HepG2 (cell line): ENCODE measurements around the gene LIFR. TPM values are rescaled to one million over a fixed set of nuclear protein-coding genes. Genes with fewer than 3 reads are reported as not detected.

Experiments
- ATAC-seq: fragments of 200-7000 bp; cut with Tn5 transposase; 3 replicates; pipeline ENCODE4 v1.9.1; 2020; ENCODE audit warnings: mild to moderate bottlenecking, moderate library complexity
- BruUV-seq: library from RNA; stranded (reverse); fragments of 400-500 nt; replicated peaks from 2 replicates; lab custom pipeline; 2021; lab: Mats Ljungman, UMichigan
- CTCF ChIA-PET: fragments of 300-600 bp; formaldehyde crosslinking; extraction: SDS; loops from one replicate; lab custom pipeline; 2021; ENCODE audit warnings: low total read pairs, inconsistent platforms, low intra/inter-chr PET ratio; lab: Yijun Ruan, JAX
- POLR2A ChIA-PET: fragments of 350-600 bp; sonication (Branson Sonifier 250); formaldehyde crosslinking; loops from one replicate; lab custom pipeline; 2020; ENCODE audit warnings: antibody characterized with exemption, inconsistent platforms; lab: Yijun Ruan, JAX
- DNase-seq: peaks from one replicate; pipeline ENCODE4 v3.0.0-alpha.2; 2015; ENCODE audit warnings: low spot score
- FAIRE-seq: peaks from 3 replicates; lab custom pipeline; 2011; peaks lifted over from hg19 to GRCh38; lab: Jason Lieb, UNC
- H2AFZ ChIP-seq: one replicate; pipeline ENCODE4 v1.6.1; 2011; ENCODE audit warnings: low read length, inconsistent platforms
- H3K27ac ChIP-seq: fragments of 300-600 bp; 3 replicates; pipeline ENCODE4 v1.8.0; 2011; ENCODE audit warnings: mixed run types, mild to moderate bottlenecking, mixed read lengths, low read length, inconsistent platforms; ENCODE audit not compliant: insufficient read depth; ENCODE audit errors: extremely low read length
- H3K27me3 ChIP-seq, 2 experiments: fragments of 200-600 bp in 1 of 2; 2 replicates in 1 of 2; 3 replicates in 1 of 2; pipeline versions ENCODE4 v1.6.0 to v1.8.0; 2011; ENCODE audit warnings: low read length in 2 of 2, mild to moderate bottlenecking in 2 of 2, moderate library complexity in 2 of 2, inconsistent platforms in 1 of 2; ENCODE audit not compliant: insufficient read depth in 2 of 2, control insufficient read depth in 1 of 2
- H3K36me3 ChIP-seq, 2 experiments: fragments of 200-600 bp in 1 of 2; replicated peaks in 1 of 2; 2 replicates in 1 of 2; 3 replicates in 1 of 2; pipeline versions ENCODE4 v1.5.1 to v1.8.0; 2011; ENCODE audit warnings: low read length in 2 of 2, inconsistent platforms in 1 of 2; ENCODE audit not compliant: insufficient read depth in 2 of 2, control insufficient read depth in 1 of 2
- H3K4me1 ChIP-seq: 2 replicates; pipeline ENCODE4 v1.5.1; 2012; ENCODE audit warnings: low read length, inconsistent platforms; ENCODE audit not compliant: insufficient read depth
- H3K4me2 ChIP-seq: 2 replicates; pipeline ENCODE4 v1.6.0; 2011; ENCODE audit warnings: low read depth, low read length, inconsistent platforms
- H3K4me3 ChIP-seq, 3 experiments: fragments of 200-600 bp in 1 of 3; sonication (generic), shearing (Covaris generic) in 1 of 3; replicated peaks in 1 of 3; 2 replicates each; pipeline ENCODE4 v1.5.1; 2011 to 2016; ENCODE audit warnings: low read length in 3 of 3, inconsistent platforms in 2 of 3, low read depth in 2 of 3, mild to moderate bottlenecking in 2 of 3, control low read depth in 1 of 3, mixed read lengths in 1 of 3; ENCODE audit not compliant: insufficient read depth in 1 of 3
- H3K79me2 ChIP-seq: one replicate; pipeline ENCODE4 v1.6.1; 2011; ENCODE audit warnings: low read length, inconsistent platforms; ENCODE audit not compliant: insufficient read depth
- H3K9ac ChIP-seq: 2 replicates; pipeline ENCODE4 v1.6.0; 2011; ENCODE audit warnings: mild to moderate bottlenecking, low read depth, low read length, inconsistent platforms; ENCODE audit not compliant: insufficient read depth
- H3K9me3 ChIP-seq: 2 replicates; pipeline ENCODE4 v1.5.1; 2012; ENCODE audit warnings: mild to moderate bottlenecking, low read length
- H4K20me1 ChIP-seq: 2 replicates; pipeline ENCODE4 v1.6.0; 2011; ENCODE audit warnings: inconsistent platforms, mild to moderate bottlenecking, low read length, moderate library complexity; ENCODE audit not compliant: insufficient read depth
- CHD4 ChIP-seq: fragments of 200-600 bp; sonication (generic); IDR thresholded peaks from 2 replicates; pipeline ENCODE4 v1.7.0; 2017; ENCODE audit warnings: mild to moderate bottlenecking, low read length, borderline replicate concordance
- ETV6 ChIP-seq: sonication (generic); formaldehyde crosslinking; conservative IDR thresholded peaks from 2 replicates; pipeline ENCODE4 v1.4.0; 2020; ENCODE audit warnings: missing genetic modification reagents
- HOXA5 ChIP-seq: sonication (generic); formaldehyde crosslinking; IDR thresholded peaks from 2 replicates; pipeline ENCODE4 v1.4.0; 2020; ENCODE audit warnings: missing genetic modification reagents
- HOXD1 ChIP-seq: sonication (generic); formaldehyde crosslinking; IDR thresholded peaks from 2 replicates; pipeline ENCODE4 v1.5.0; 2020; ENCODE audit warnings: missing genetic modification reagents
- KAT8 ChIP-seq: IDR thresholded peaks from 2 replicates; pipeline ENCODE4 v1.6.1; 2016; ENCODE audit warnings: missing genetic modification reagents, missing compliant biosample characterization
- RBM39 ChIP-seq: fragments of 200-400 bp; formaldehyde crosslinking; IDR thresholded peaks from one replicate; pipeline ENCODE4 v1.6.1; 2018; ENCODE audit warnings: antibody characterized with exemption, mild to moderate bottlenecking, low read depth, low read length; ENCODE audit not compliant: poor library complexity, severe bottlenecking
- RFX3 ChIP-seq: IDR thresholded peaks from 2 replicates; pipeline ENCODE4 v1.6.1; 2016; ENCODE audit warnings: missing biosample characterization, missing genetic modification reagents
- SMYD3 ChIP-seq: sonication (generic); formaldehyde crosslinking; IDR thresholded peaks from 2 replicates; pipeline ENCODE4 v1.8.1; 2023; ENCODE audit warnings: mild to moderate bottlenecking, missing genetic modification reagents
- TCF7 ChIP-seq: sonication (generic); IDR thresholded peaks from 2 replicates; pipeline ENCODE4 v1.6.1; 2016; ENCODE audit warnings: antibody characterized with exemption, low read depth
- ZNF766 ChIP-seq: sonication (generic); formaldehyde crosslinking; IDR thresholded peaks from 2 replicates; pipeline ENCODE4 v1.5.0; 2020; ENCODE audit warnings: missing genetic modification reagents, borderline replicate concordance
- ZSCAN22 ChIP-seq: sonication (generic); formaldehyde crosslinking; IDR thresholded peaks from 2 replicates; pipeline ENCODE4 v1.4.0; 2020; ENCODE audit warnings: mild to moderate bottlenecking, missing genetic modification reagents
- WGBS: methylation state at CpG from one replicate; pipeline ENCODE4 v1.1.6; 2017; ENCODE audit warnings: low lambda C conversion rate; 5-methylcytosine and 5-hydroxymethylcytosine counted together
- in situ Hi-C: cut with HindIII; loops from 2 replicates; pipeline ENCODE4 v1.10.0; 2017; ENCODE audit warnings: low pct_unique_long_range_greater_than_20kb; ENCODE audit not compliant: extremely low pct_ligation_motif_present
- intact Hi-C: fragments of 100-400 bp; cut with micrococcal nuclease; formaldehyde crosslinking; loops from one replicate; pipeline ENCODE4 v1.10.0; 2022; ENCODE audit not compliant: unreplicated experiment
- polyA plus RNA-seq, 8 experiments: library from polyadenylated mRNA; depleted of rRNA in 3 of 8; stranded (reverse) in 7 of 8; unstranded in 1 of 8; fragments of >200 nt; fragmentation: Illumina TruSeq in 4 of 8; extraction: Trizol in 4 of 8; gene quantifications; 2 replicates each; pipeline versions ENCODE4 v1.2.1 to v1.2.3, GENCODE V29; 2011 to 2016; ENCODE audit warnings: low read depth in 4 of 8, missing spikeins in 1 of 8, mixed read lengths in 1 of 8; ENCODE audit not compliant: insufficient read depth in 1 of 8
- total RNA-seq, 5 experiments: library from RNA; depleted of rRNA; stranded (reverse); fragments of >200 nt; fragmentation: Illumina TruSeq; extraction: Trizol; gene quantifications; 2 replicates each; pipeline ENCODE4 v1.2.3, GENCODE V29; 2016; ENCODE audit warnings: low read depth in 1 of 5
- TF ChIP-seq, protein P1 (sequence below): sonication (generic); formaldehyde crosslinking; IDR thresholded peaks from 2 replicates; pipeline ENCODE4 v1.5.0; 2020; ENCODE audit warnings: missing genetic modification reagents, mild to moderate bottlenecking, borderline replicate concordance
- TF ChIP-seq, protein P2 (sequence below): sonication (generic); formaldehyde crosslinking; IDR thresholded peaks from 2 replicates; pipeline ENCODE4 v1.8.1; 2022; ENCODE audit warnings: low read depth, mild to moderate bottlenecking, missing genetic modification reagents
- TF ChIP-seq, protein P3 (sequence below): sonication (generic); formaldehyde crosslinking; IDR thresholded peaks from 2 replicates; pipeline ENCODE4 v1.5.0; 2020; ENCODE audit warnings: mild to moderate bottlenecking, missing genetic modification reagents

Gene LIFR
- total and polyA plus RNA-seq, 2 of the 13 experiments (the other 11 are each of a cell fraction or from before 2014, with no cell fraction given) = 6.3 to 25.2 TPM

DNA sequence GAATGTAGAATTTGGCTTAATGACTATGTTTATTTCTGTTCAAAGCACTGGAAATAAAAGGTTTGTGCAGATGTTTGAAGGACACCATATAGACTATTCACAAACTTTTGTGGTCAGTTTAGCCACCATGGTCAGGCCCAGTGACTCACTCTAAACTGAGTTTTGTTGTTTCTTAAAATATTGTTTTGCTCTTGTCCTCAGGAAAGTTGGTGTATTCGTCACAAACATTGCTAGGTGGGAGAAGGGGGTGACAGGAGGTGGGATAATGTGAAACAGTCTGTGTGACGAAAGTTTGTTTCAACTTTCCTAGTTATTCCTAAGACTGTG, 35.0 kb upstream of the LIFR start:
- in situ Hi-C loops = no loop called here
- Histone ChIP-seq H3K79me2 (no peaks in the 10 kb centered on the region), H3K9ac (no peak overlapping the region), H3K4me2 (no peak overlapping the region), H4K20me1 (no peaks in the 10 kb centered on the region), H3K36me3 (no peaks in the 10 kb centered on the region), H3K9me3 (no peaks in the 10 kb centered on the region), H3K4me1 (0 out of 2 replicates have a peak, but pooled peaks cover 3% of the 10 kb centered on the region), H2AFZ (no peak overlapping the region), H3K4me3 (no peak overlapping the region), H3K27me3 (no peaks in the 10 kb centered on the region; a peak in 1 of 5 replicates), H3K27ac (no peak overlapping the region)
- ATAC-seq (no peak), DNase-seq (no peak), FAIRE-seq (no peak)
- 30% methylated on average over 2 of the region's 2 CpGs for WGBS
- intact Hi-C loops = no loop called here
- TF ChIP-seq HOXD1 (CRISPR knock-in tag) = no peak
- no peak for TF ChIP-seq ZSCAN22
- no peak for TF ChIP-seq HOXA5 (CRISPR knock-in tag)
- no peak for TF ChIP-seq SMYD3 (CRISPR knock-in tag)
- TF ChIP-seq RBM39 = no peak
- TF ChIP-seq ZNF766 = no peak
- TF ChIP-seq TCF7 = no peak
- no peak for TF ChIP-seq ETV6
- no peak for TF ChIP-seq RFX3 (CRISPR knock-in tag)
- ChIA-PET POLR2A (no interaction called here), CTCF (no interaction called here)
- no TSS peak for BruUV-seq

DNA sequence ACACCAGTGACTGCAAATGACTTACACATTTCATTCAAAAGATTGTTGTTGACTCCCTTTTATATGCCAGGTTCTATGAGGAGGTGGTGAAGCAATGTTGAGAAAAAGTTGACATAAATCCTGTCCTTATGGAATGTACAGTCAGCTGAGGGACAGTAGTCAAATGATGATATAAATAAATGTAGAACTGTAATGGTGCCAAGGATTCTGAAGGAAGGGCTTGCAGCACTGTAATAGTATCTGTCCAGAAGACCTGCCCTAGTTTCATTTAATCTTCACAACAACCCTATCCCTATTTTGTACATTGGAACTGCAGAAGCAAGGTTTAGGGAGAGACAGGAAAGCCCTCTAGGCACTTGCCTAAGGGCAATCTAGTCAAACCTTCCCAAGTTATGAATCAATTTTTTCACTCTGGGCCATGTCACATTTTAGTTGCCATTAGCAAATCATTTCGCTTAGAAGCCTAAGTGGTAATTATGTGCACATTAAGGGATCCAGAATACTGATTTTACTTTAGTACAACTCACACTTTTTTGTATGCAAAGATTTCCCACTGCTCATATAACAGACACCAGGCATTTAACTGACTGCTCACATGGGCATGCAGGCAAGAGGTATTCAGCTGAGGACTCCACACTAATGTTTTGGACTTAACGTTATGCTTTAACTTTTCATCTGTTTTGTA, 34.5 kb upstream of the LIFR start:
- intact Hi-C loops (no loop called here), in situ Hi-C loops (no loop called here)
- BruUV-seq = no TSS peak
- Histone ChIP-seq H3K4me3 (no peak overlapping the region), H3K4me1 (no peaks in the 10 kb centered on the region), H4K20me1 (no peaks in the 10 kb centered on the region), H2AFZ (no peak overlapping the region), H3K4me2 (no peak overlapping the region), H3K9ac (no peak overlapping the region), H3K36me3 (no peaks in the 10 kb centered on the region), H3K27ac (no peak overlapping the region), H3K27me3 (no peaks in the 10 kb centered on the region; a peak in 1 of 5 replicates), H3K79me2 (no peaks in the 10 kb centered on the region), H3K9me3 (no peaks in the 10 kb centered on the region)
- no peak for ATAC-seq
- no peak for DNase-seq
- no peak for FAIRE-seq
- CTCF ChIA-PET = no interaction called here
- WGBS = 5% methylated on average over 2 of the region's 2 CpGs
- POLR2A ChIA-PET = no interaction called here
- TF ChIP-seq, protein P1, sequence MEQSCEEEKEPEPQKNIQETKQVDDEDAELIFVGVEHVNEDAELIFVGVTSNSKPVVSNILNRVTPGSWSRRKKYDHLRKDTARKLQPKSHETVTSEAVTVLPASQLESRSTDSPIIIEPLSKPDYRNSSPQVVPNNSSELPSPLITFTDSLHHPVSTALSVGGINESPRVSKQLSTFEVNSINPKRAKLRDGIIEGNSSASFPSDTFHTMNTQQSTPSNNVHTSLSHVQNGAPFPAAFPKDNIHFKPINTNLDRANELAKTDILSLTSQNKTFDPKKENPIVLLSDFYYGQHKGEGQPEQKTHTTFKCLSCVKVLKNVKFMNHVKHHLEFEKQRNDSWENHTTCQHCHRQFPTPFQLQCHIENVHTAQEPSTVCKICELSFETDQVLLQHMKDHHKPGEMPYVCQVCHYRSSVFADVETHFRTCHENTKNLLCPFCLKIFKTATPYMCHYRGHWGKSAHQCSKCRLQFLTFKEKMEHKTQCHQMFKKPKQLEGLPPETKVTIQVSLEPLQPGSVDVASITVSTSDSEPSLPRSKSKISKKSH (CRISPR knock-in tag) = no peak
- TF ChIP-seq CHD4 (no peak), KAT8 (CRISPR knock-in tag) (no peak)
- TF ChIP-seq, protein P2, sequence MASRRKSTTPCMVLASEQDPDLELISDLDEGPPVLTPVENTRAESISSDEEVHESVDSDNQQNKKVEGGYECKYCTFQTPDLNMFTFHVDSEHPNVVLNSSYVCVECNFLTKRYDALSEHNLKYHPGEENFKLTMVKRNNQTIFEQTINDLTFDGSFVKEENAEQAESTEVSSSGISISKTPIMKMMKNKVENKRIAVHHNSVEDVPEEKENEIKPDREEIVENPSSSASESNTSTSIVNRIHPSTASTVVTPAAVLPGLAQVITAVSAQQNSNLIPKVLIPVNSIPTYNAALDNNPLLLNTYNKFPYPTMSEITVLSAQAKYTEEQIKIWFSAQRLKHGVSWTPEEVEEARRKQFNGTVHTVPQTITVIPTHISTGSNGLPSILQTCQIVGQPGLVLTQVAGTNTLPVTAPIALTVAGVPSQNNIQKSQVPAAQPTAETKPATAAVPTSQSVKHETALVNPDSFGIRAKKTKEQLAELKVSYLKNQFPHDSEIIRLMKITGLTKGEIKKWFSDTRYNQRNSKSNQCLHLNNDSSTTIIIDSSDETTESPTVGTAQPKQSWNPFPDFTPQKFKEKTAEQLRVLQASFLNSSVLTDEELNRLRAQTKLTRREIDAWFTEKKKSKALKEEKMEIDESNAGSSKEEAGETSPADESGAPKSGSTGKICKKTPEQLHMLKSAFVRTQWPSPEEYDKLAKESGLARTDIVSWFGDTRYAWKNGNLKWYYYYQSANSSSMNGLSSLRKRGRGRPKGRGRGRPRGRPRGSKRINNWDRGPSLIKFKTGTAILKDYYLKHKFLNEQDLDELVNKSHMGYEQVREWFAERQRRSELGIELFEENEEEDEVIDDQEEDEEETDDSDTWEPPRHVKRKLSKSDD (CRISPR knock-in tag) = no peak
- TF ChIP-seq, protein P3, sequence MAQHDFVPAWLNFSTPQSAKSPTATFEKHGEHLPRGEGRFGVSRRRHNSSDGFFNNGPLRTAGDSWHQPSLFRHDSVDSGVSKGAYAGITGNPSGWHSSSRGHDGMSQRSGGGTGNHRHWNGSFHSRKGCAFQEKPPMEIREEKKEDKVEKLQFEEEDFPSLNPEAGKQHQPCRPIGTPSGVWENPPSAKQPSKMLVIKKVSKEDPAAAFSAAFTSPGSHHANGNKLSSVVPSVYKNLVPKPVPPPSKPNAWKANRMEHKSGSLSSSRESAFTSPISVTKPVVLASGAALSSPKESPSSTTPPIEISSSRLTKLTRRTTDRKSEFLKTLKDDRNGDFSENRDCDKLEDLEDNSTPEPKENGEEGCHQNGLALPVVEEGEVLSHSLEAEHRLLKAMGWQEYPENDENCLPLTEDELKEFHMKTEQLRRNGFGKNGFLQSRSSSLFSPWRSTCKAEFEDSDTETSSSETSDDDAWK = no peak
